ENCODE results near the gene SRD5A1. TPM values are rescaled to one million over a fixed set of nuclear protein-coding genes. Genes with fewer than 3 reads are reported as not detected.

Gene SRD5A1
- total and polyA plus RNA-seq, 2 experiments from 2014 or later, result 18.2 to 87.3 TPM

- Histone ChIP-seq H3K4me2 (no peak overlapping the region), H3F3A (replicated peaks; ENCODE audit: low read depth) (0 out of 2 replicates have a peak, but pooled peaks cover 6% of the 10 kb centered on the region), H3K4me1 (ENCODE audit: insufficient read depth) (peaks cover 3% of the 10 kb centered on the region), H2AFZ (no peak overlapping the region), H3K36me3 (ENCODE audit: insufficient read depth) (no peaks in the 10 kb centered on the region), H3K79me2 (replicated peaks; ENCODE audit: insufficient read depth) (peaks cover 5% of the 10 kb centered on the region), H3K9me2 (ENCODE audit: insufficient read depth) (no peaks in the 10 kb centered on the region), H3K27me3 (ENCODE audit: insufficient read depth) (peaks cover 10% of the 10 kb centered on the region; the same call in 1 of the 2 replicates), H3K27ac (ENCODE audit: low read depth) (no peak overlapping the region), H4K20me1 (replicated peaks; ENCODE audit: insufficient read depth) (peaks cover 5% of the 10 kb centered on the region), H3K4me3 (no peak overlapping the region)
- Mint-ChIP-seq H3K4me3 (no peak overlapping the region; the same call in 2 of the 3 replicates), H3K27me3 (ENCODE audit: insufficient read depth, low read depth, poor library complexity) (peaks cover 12% of the 10 kb centered on the region), H3K27ac (no peak overlapping the region), H3K36me3 (ENCODE audit: low read depth) (no peaks in the 10 kb centered on the region; the same call in 2 of the 3 replicates), H3K4me1 (peaks cover 13% of the 10 kb centered on the region), H3K9me3 (no peaks in the 10 kb centered on the region; the same call in 1 of the 3 replicates)
- ATAC-seq, result no peak
- no peak for DNase-seq (ENCODE audit: low spot score)
- TF ChIP-seq CREB1 (CRISPR knock-in tag; IDR thresholded peaks at IDR 0.05; ENCODE audit: low read depth), result no peak
- no peak for TF ChIP-seq ZNF462 (CRISPR knock-in tag; IDR thresholded peaks at IDR 0.05)
- no peak for TF ChIP-seq REST (IDR thresholded peaks at IDR 0.05; ENCODE audit: unreplicated experiment)
- TF ChIP-seq JUNB (IDR thresholded peaks at IDR 0.05; ENCODE audit: unreplicated experiment), result no peak
- no peak for TF ChIP-seq POLR2AphosphoS5 (IDR thresholded peaks at IDR 0.05; ENCODE audit: low read depth)
- no peak for TF ChIP-seq ETS1 (IDR thresholded peaks at IDR 0.05)
- TF ChIP-seq ZNF114 (CRISPR knock-in tag; IDR thresholded peaks at IDR 0.05), result no peak
- no peak for TF ChIP-seq ZNF331 (CRISPR knock-in tag; IDR thresholded peaks at IDR 0.05; ENCODE audit: low read depth)
- no peak for TF ChIP-seq EZH2phosphoT487 (IDR thresholded peaks at IDR 0.05; ENCODE audit: unreplicated experiment)
- no peak for TF ChIP-seq STAT1 (IDR thresholded peaks at IDR 0.05; ENCODE audit: unreplicated experiment)
- TF ChIP-seq CTCF (conservative IDR thresholded peaks at IDR 0.05; ENCODE audit: low read depth in 2 of 2), result no peak
- no peak for TF ChIP-seq NANOG (IDR thresholded peaks at IDR 0.05; ENCODE audit: borderline replicate concordance)
These were observed 76.8 kb downstream of the SRD5A1 start for GRCh38 chr5:6710070-6710469.
